Measurements from ENCODE around the gene POMP. TPM values are rescaled to one million over a fixed set of nuclear protein-coding genes. Genes with fewer than 3 reads are reported as not detected.
A peak's percentile ranks its signal among the peaks of the same experiment; 100 is the strongest.

The POMP gene
- total and polyA plus RNA-seq, 5 donors from 2014 or later = 27.3 to 138 (median 107) TPM

GRCh38 chr13:28704282-28704681, 45.4 kb downstream of the POMP start:
- peaks cover 0 to 10% (median 3%) of the 10 kb centered on the region in 4 donors for H3K4me1 Mint-ChIP-seq
- peaks cover 0 to 1% (median 0%) of the 10 kb centered on the region in 7 donors for H3K9me3 Mint-ChIP-seq
- H3K4me3 ChIP-seq (ENCODE audit: low read depth, low read length) = no peak overlapping the region
- H3K36me3 ChIP-seq (ENCODE audit: control insufficient read depth, insufficient read depth, low read length) = peaks cover 53% of the 10 kb centered on the region
- no peaks in the 10 kb centered on the region for H3K9me3 ChIP-seq (ENCODE audit: control insufficient read depth in 2 of 2, low read length in 2 of 2)
- H3K36me3 Mint-ChIP-seq = peaks cover 62% of the 10 kb centered on the region
- H3K4me3 Mint-ChIP-seq = no peak overlapping the region
- no peak for DNase-seq
- no peak overlapping the region for H3K27ac Mint-ChIP-seq
- H3K27me3 ChIP-seq (ENCODE audit: control insufficient read depth, insufficient read depth, low read length) = no peaks in the 10 kb centered on the region
- no peak overlapping the region for H3K27ac ChIP-seq (ENCODE audit: insufficient read depth, low read length, poor library complexity, severe bottlenecking)
- ATAC-seq (ENCODE audit: low read depth in 2 of 2) = no peak
- H3K4me1 ChIP-seq (ENCODE audit: control insufficient read depth, insufficient read depth, low read length, poor library complexity, severe bottlenecking) = no peaks in the 10 kb centered on the region
- no peaks in the 10 kb centered on the region for H3K27me3 Mint-ChIP-seq

DNA sequence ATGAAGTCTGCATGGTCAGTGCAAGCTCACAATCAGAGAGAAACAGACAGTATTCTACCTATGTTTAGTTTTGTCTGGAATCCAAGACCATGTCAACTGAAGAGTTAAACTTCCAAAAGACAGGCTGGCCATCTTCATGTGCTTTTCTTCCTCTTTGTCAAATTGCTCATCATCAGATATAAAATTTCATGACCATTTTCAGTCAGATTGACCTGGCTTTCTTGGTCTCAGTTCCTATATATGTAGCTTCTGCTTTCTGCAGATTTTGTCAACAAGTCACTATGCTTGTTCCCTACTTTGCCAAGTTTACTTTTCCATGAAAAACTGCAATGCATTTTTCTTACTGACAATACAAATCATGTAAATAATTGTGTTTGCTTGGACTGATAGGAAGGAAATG, 46.0 kb downstream of the POMP start:
- Histone ChIP-seq H3K9me3 (ENCODE audit: control insufficient read depth in 2 of 2, low read length in 2 of 2) (no peaks in the 10 kb centered on the region), H3K36me3 (ENCODE audit: control insufficient read depth, insufficient read depth, low read length) (peaks cover 52% of the 10 kb centered on the region), H3K27me3 (ENCODE audit: control insufficient read depth, insufficient read depth, low read length) (no peaks in the 10 kb centered on the region), H3K27ac (ENCODE audit: insufficient read depth, low read length, poor library complexity, severe bottlenecking) (no peak overlapping the region), H3K4me3 (ENCODE audit: low read depth, low read length) (no peak overlapping the region), H3K4me1 (ENCODE audit: control insufficient read depth, insufficient read depth, low read length, poor library complexity, severe bottlenecking) (no peaks in the 10 kb centered on the region)
- no peak for DNase-seq
- Mint-ChIP-seq H3K9me3 (peaks cover 0 to 1% (median 0%) of the 10 kb centered on the region in 7 donors), H3K27me3 (no peaks in the 10 kb centered on the region), H3K4me1 (peaks cover 0 to 10% (median 4%) of the 10 kb centered on the region in 4 donors), H3K4me3 (no peak overlapping the region), H3K36me3 (peaks cover 64% of the 10 kb centered on the region), H3K27ac (no peak overlapping the region)
- no peak for ATAC-seq (ENCODE audit: low read depth in 2 of 2)

DNA sequence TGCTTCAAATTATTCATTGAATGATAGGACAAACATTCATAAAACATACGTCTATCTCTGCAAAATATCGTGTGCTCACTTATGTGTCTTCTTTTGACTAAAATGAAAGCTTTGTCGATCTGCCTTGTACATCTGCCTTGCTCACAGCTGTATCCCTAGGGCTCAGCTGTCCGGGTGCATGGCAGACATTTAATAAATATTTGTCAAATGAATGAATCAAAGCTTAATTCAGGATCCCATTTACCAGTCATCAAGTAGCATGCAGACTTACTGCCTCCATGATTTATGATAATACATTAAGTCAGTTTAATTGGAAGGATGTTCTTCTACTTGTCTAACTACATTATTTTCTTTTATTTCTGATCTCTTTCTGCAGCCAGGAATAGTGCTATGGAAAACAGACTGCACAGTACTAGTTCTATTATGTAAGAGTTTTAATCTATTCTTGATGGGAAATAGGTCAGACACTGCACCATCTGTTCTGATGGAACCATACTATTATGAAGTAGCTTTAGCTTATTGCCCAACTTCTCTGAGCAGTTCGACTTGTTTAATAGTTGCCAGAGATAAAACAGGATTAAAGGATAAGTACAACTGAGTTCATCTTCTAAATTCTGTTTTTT, 46.6 kb downstream of the POMP start:
- H3K4me1 Mint-ChIP-seq = peaks cover 0 to 12% (median 4%) of the 10 kb centered on the region in 4 donors
- Histone ChIP-seq H3K27me3 (ENCODE audit: control insufficient read depth, insufficient read depth, low read length) (no peaks in the 10 kb centered on the region), H3K9me3 (ENCODE audit: control insufficient read depth in 2 of 2, low read length in 2 of 2) (no peaks in the 10 kb centered on the region), H3K4me3 (ENCODE audit: low read depth, low read length) (no peak overlapping the region), H3K4me1 (ENCODE audit: control insufficient read depth, insufficient read depth, low read length, poor library complexity, severe bottlenecking) (no peaks in the 10 kb centered on the region), H3K36me3 (ENCODE audit: control insufficient read depth, insufficient read depth, low read length) (peaks cover 46% of the 10 kb centered on the region), H3K27ac (ENCODE audit: insufficient read depth, low read length, poor library complexity, severe bottlenecking) (no peak overlapping the region)
- no peak overlapping the region for H3K4me3 Mint-ChIP-seq
- no peaks in the 10 kb centered on the region for H3K27me3 Mint-ChIP-seq
- DNase-seq (no peak), ATAC-seq (ENCODE audit: low read depth in 2 of 2) (no peak)
- H3K9me3 Mint-ChIP-seq = peaks cover 0 to 1% (median 0%) of the 10 kb centered on the region in 7 donors
- no peak overlapping the region for H3K27ac Mint-ChIP-seq
- peaks cover 62% of the 10 kb centered on the region for H3K36me3 Mint-ChIP-seq

- peaks cover 0 to 17% (median 9%) of the 10 kb centered on the region in 4 donors for H3K4me1 Mint-ChIP-seq
- DNase-seq (peak in 1 of 3 donors; percentile 79), ATAC-seq (ENCODE audit: low read depth in 2 of 2) (peak in 1 of 2 donors; percentile 34)
- Histone ChIP-seq H3K4me3 (ENCODE audit: low read depth, low read length) (no peak overlapping the region), H3K9me3 (ENCODE audit: control insufficient read depth in 2 of 2, low read length in 2 of 2) (no peaks in the 10 kb centered on the region), H3K4me1 (ENCODE audit: control insufficient read depth, insufficient read depth, low read length, poor library complexity, severe bottlenecking) (no peaks in the 10 kb centered on the region), H3K36me3 (ENCODE audit: control insufficient read depth, insufficient read depth, low read length) (peaks cover 25% of the 10 kb centered on the region), H3K27me3 (ENCODE audit: control insufficient read depth, insufficient read depth, low read length) (no peaks in the 10 kb centered on the region), H3K27ac (ENCODE audit: insufficient read depth, low read length, poor library complexity, severe bottlenecking) (no peak overlapping the region)
- H3K4me3 Mint-ChIP-seq = no peak overlapping the region
- H3K27ac Mint-ChIP-seq = peak overlapping the region in 1 of 3 donors; percentile 26
- peaks cover 0 to 1% (median 0%) of the 10 kb centered on the region in 7 donors for H3K9me3 Mint-ChIP-seq
- peaks cover 57% of the 10 kb centered on the region for H3K36me3 Mint-ChIP-seq
- no peaks in the 10 kb centered on the region for H3K27me3 Mint-ChIP-seq
Observed at GRCh38 chr13:28707629-28708427, 48.9 kb downstream of the POMP start.

DNA sequence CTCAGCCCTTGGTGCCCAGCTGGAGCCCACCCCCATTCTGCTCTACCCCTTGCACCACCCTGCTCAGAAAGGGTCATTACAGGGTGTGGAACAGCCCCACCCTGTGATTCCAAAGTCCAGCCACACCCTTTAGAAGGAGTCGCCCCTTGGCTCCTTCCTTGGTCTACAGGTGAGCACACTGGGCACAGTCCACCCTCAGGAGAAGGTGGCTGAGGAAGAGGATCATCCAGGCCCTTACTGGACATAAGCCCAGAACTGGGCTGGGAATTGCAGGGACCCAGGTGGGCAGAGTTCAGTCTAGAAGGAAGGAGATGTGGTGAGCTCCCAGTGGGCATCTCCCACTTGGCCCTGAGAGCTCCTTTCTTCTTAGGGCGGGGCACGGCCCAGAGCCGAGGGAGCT, 51.2 kb downstream of the POMP start:
- Mint-ChIP-seq H3K27ac (peak overlapping the region in 1 of 3 donors; percentile 20), H3K4me3 (no peak overlapping the region), H3K27me3 (no peaks in the 10 kb centered on the region), H3K9me3 (no peaks in the 10 kb centered on the region), H3K36me3 (peaks cover 43% of the 10 kb centered on the region), H3K4me1 (peaks cover 4 to 18% (median 11%) of the 10 kb centered on the region in 4 donors)
- peaks cover 13% of the 10 kb centered on the region for H3K36me3 ChIP-seq (ENCODE audit: control insufficient read depth, insufficient read depth, low read length)
- no peak overlapping the region for H3K27ac ChIP-seq (ENCODE audit: insufficient read depth, low read length, poor library complexity, severe bottlenecking)
- no peaks in the 10 kb centered on the region for H3K4me1 ChIP-seq (ENCODE audit: control insufficient read depth, insufficient read depth, low read length, poor library complexity, severe bottlenecking)
- no peaks in the 10 kb centered on the region for H3K9me3 ChIP-seq (ENCODE audit: control insufficient read depth in 2 of 2, low read length in 2 of 2)
- no peak overlapping the region for H3K4me3 ChIP-seq (ENCODE audit: low read depth, low read length)
- H3K27me3 ChIP-seq (ENCODE audit: control insufficient read depth, insufficient read depth, low read length) = no peaks in the 10 kb centered on the region
- no peak for ATAC-seq (ENCODE audit: low read depth in 2 of 2)
- DNase-seq = no peak

DNA sequence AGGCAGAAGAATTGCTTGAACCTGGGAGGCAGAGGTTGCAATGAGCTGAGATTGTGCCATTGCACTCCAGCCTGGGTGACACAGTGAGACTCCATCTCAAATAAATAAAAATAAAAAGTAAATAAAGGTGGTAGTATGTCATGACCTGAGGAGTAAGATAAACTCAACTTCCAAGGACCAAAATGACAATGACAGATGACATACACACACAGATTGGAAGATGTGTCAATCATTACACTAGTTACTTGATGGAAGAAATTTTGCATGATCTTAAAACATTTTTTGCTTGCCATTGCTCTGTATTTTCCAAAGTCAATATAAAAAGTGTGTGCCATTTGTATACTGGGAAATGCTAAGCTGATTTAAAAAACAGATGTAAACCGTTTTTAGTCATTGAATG, 55.7 kb downstream of the POMP start:
- H3K9me3 ChIP-seq (ENCODE audit: control insufficient read depth in 2 of 2, low read length in 2 of 2) = no peaks in the 10 kb centered on the region
- no peak for DNase-seq
- H3K36me3 ChIP-seq (ENCODE audit: control insufficient read depth, insufficient read depth, low read length) = peaks cover 5% of the 10 kb centered on the region
- Mint-ChIP-seq H3K36me3 (peaks cover 29% of the 10 kb centered on the region), H3K27me3 (no peaks in the 10 kb centered on the region), H3K4me3 (peak overlapping the region in 1 of 4 donors; percentile 70), H3K4me1 (peaks cover 6 to 43% (median 36%) of the 10 kb centered on the region in 4 donors), H3K9me3 (peaks cover 0 to 2% (median 0%) of the 10 kb centered on the region in 7 donors), H3K27ac (no peak overlapping the region)
- no peak overlapping the region for H3K27ac ChIP-seq (ENCODE audit: insufficient read depth, low read length, poor library complexity, severe bottlenecking)
- no peak overlapping the region for H3K4me3 ChIP-seq (ENCODE audit: low read depth, low read length)
- H3K4me1 ChIP-seq (ENCODE audit: control insufficient read depth, insufficient read depth, low read length, poor library complexity, severe bottlenecking) = peaks cover 28% of the 10 kb centered on the region
- ATAC-seq (ENCODE audit: low read depth in 2 of 2) = no peak
- no peaks in the 10 kb centered on the region for H3K27me3 ChIP-seq (ENCODE audit: control insufficient read depth, insufficient read depth, low read length)

DNA sequence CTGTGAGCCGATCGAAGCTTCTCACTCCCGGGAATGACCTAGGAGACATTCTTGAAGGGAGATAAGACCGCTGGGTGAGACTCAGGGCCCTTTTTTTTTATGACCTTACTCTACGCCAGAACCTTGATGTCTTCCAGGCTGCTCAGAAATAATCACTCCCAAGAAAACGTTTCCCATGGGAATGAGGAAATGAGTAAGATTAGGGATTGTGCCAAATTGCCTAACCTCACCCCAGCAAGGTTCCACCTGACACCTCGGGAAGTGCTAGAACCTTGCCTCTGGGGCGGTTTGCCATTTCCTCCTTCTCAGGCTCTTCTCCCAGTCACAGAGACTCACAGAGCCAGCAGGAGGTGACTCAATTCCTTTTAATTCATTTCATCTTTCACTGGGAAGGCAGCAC, 57.6 kb downstream of the POMP start:
- H3K36me3 Mint-ChIP-seq = peaks cover 22% of the 10 kb centered on the region
- DNase-seq = no peak

More for the DNA sequence above, 57.6 kb downstream of the POMP start:
- Histone ChIP-seq H3K9me3 (ENCODE audit: control insufficient read depth in 2 of 2, low read length in 2 of 2) (no peaks in the 10 kb centered on the region), H3K4me3 (ENCODE audit: low read depth, low read length) (no peak overlapping the region), H3K4me1 (ENCODE audit: control insufficient read depth, insufficient read depth, low read length, poor library complexity, severe bottlenecking) (peaks cover 28% of the 10 kb centered on the region), H3K36me3 (ENCODE audit: control insufficient read depth, insufficient read depth, low read length) (peaks cover 2% of the 10 kb centered on the region), H3K27ac (ENCODE audit: insufficient read depth, low read length, poor library complexity, severe bottlenecking) (no peak overlapping the region), H3K27me3 (ENCODE audit: control insufficient read depth, insufficient read depth, low read length) (no peaks in the 10 kb centered on the region)
- ATAC-seq (ENCODE audit: low read depth in 2 of 2) = no peak
- Mint-ChIP-seq H3K27me3 (peaks cover under 1% of the 10 kb centered on the region), H3K4me1 (peaks cover 5 to 47% (median 35%) of the 10 kb centered on the region in 4 donors), H3K9me3 (peaks cover 0 to 2% (median 0%) of the 10 kb centered on the region in 7 donors), H3K27ac (peak overlapping the region in 1 of 3 donors; percentile 80), H3K4me3 (peak overlapping the region; percentile 64 to 91 (median 88))
